ENCODE data around the gene IRF4. TPM values are rescaled to one million over a fixed set of nuclear protein-coding genes. Genes with fewer than 3 reads are reported as not detected.

Gene IRF4
- total RNA-seq, 1 donor from 2014 or later: 2.9 TPM

- H3K27ac ChIP-seq: no peak overlapping the region
- peak in 1 of 2 donors; percentile 32 for DNase-seq (ENCODE audit: extremely low spot score in 2 of 2)
- intact Hi-C loops (cut with DNase I): no loop called here
- peaks cover 13% of the 10 kb centered on the region for H3K4me1 ChIP-seq
- TF ChIP-seq POLR2AphosphoS5 (IDR thresholded peaks at IDR 0.05; ENCODE audit: insufficient read depth in 1 of 2, low read depth in 1 of 2) (no peak), CTCF (IDR thresholded peaks at IDR 0.05) (no peak), POLR2A (IDR thresholded peaks at IDR 0.05) (no peak)
- no peak overlapping the region for H3K4me3 ChIP-seq
- H3K36me3 ChIP-seq: no peaks in the 10 kb centered on the region
- H3K27me3 ChIP-seq: no peaks in the 10 kb centered on the region
- H3K9me3 ChIP-seq: no peaks in the 10 kb centered on the region
Observed at GRCh38 chr6:456887-457286, 65.3 kb downstream of the IRF4 start.

Other genes starting within 250 kb of the IRF4 start
- 57.5 TPM for gene DUSP22, start 99.3 kb upstream of the IRF4 start, total RNA-seq